ENCODE data around the gene MIER3. TPM values are rescaled to one million over a fixed set of nuclear protein-coding genes. Genes with fewer than 3 reads are reported as not detected.

MIER3 gene
- total and polyA plus RNA-seq, 7 experiments from 2014 or later: 5.5 to 35.0 (median 21.1) TPM

GRCh38 chr5:56910210-56910965 is 41.5 kb downstream of the MIER3 start:
- peaks cover 0 to 15% (median 0%) of the 10 kb centered on the region in 5 donors for H3K27me3 Mint-ChIP-seq
- peak overlapping the region; percentile 75 for H3K4me3 ChIP-seq (ENCODE audit: low read length)
- no peaks in the 10 kb centered on the region for H3K27me3 ChIP-seq (ENCODE audit: control insufficient read depth in 2 of 2, insufficient read depth in 2 of 2, low read length in 2 of 2)
- no peaks in the 10 kb centered on the region for H3K4me1 ChIP-seq (ENCODE audit: control insufficient read depth in 2 of 2, insufficient read depth in 2 of 2, low read length in 2 of 2)
- ATAC-seq: peak; percentile 21
- H3K27ac ChIP-seq (ENCODE audit: low read depth, low read length): peak overlapping the region; percentile 79
- H3K36me3 ChIP-seq (ENCODE audit: control insufficient read depth in 2 of 3, insufficient read depth in 3 of 3, low read length in 3 of 3): no peaks in the 10 kb centered on the region
- intact Hi-C loops (cut with micrococcal nuclease): loop anchor here (1.0 kb wide), 4 partner anchors 10 to 1603 kb away; partner anchors contain the start of genes DHX29 (in 1 of the 2), MAP3K1 (in 1 of the 2), MIER3 (in 1 of the 2) and MTREX (in 1 of the 2)
- peaks cover 0 to 6% (median 0%) of the 10 kb centered on the region in 11 donors for H3K9me3 Mint-ChIP-seq
- DNase-seq: peak in 3 of 9 donors; percentile 8 to 50 (median 16)
- ChIA-PET CTCF (interaction anchor here (1.0 to 3.1 kb wide), 4 partner anchors 10 to 17 kb away, joined by 3 to 16 read pairs (median 5); no protein-coding TSS in a partner anchor), POLR2A (interaction anchor here (0.7 to 2.2 kb wide), 9 partner anchors 8 to 899 kb away, joined by 3 to 7 read pairs (median 3); no protein-coding TSS in a partner anchor)
- no peaks in the 10 kb centered on the region for H3K9me3 ChIP-seq (ENCODE audit: control insufficient read depth in 2 of 3, low read length in 3 of 3)
- H3K4me1 Mint-ChIP-seq: peaks cover 12 to 24% (median 21%) of the 10 kb centered on the region in 7 donors
- H3K36me3 Mint-ChIP-seq: peaks cover 0 to 6% (median 3%) of the 10 kb centered on the region in 5 donors
- peak overlapping the region; percentile 88 to 100 (median 91) for H3K4me3 Mint-ChIP-seq
- H3K27ac Mint-ChIP-seq: peak overlapping the region; percentile 61 to 94 (median 89)

GRCh38 chr5:56909294-56910209 is 42.4 kb downstream of the MIER3 start, which contains the start of gene SETD9:
Gene SETD9, plus strand, starts transcription at chr5:56909596. Its CDS starts 50 bp downstream, at chr5:56909646.
- Mint-ChIP-seq H3K9me3 (peaks cover 0 to 6% (median 0%) of the 10 kb centered on the region in 11 donors), H3K36me3 (peaks cover 0 to 6% (median 3%) of the 10 kb centered on the region in 5 donors), H3K4me1 (peaks cover 12 to 24% (median 21%) of the 10 kb centered on the region in 7 donors), H3K4me3 (peak within 1 kb of the TSS; percentile 88 to 100 (median 91)), H3K27me3 (peaks cover 0 to 15% (median 0%) of the 10 kb centered on the region in 5 donors), H3K27ac (peak within 1 kb of the TSS; percentile 81 to 97 (median 89))
- H3K36me3 ChIP-seq (ENCODE audit: control insufficient read depth in 2 of 3, insufficient read depth in 3 of 3, low read length in 3 of 3): no peaks in the 10 kb centered on the region
- intact Hi-C loops (cut with micrococcal nuclease): loop anchor here (1.0 to 10.0 kb wide), 13 partner anchors 8 to 1602 kb away; partner anchors contain the start of genes MAP3K1 (in 2 of the 2), MIER3 (in 2 of the 2), PLK2 (in 2 of the 2) and DHX29 (in 1 of the 2)
- no peaks in the 10 kb centered on the region for H3K4me1 ChIP-seq (ENCODE audit: control insufficient read depth in 2 of 2, insufficient read depth in 2 of 2, low read length in 2 of 2)
- H3K4me3 ChIP-seq (ENCODE audit: low read length): peak within 1 kb of the TSS; percentile 75
- DNase-seq (peak; percentile 67 to 94 (median 73)), ATAC-seq (peak; percentile 90)
- no peaks in the 10 kb centered on the region for H3K27me3 ChIP-seq (ENCODE audit: control insufficient read depth in 2 of 2, insufficient read depth in 2 of 2, low read length in 2 of 2)
- no peaks in the 10 kb centered on the region for H3K9me3 ChIP-seq (ENCODE audit: control insufficient read depth in 2 of 3, low read length in 3 of 3)
- peak within 1 kb of the TSS; percentile 79 for H3K27ac ChIP-seq (ENCODE audit: low read depth, low read length)
- ChIA-PET CTCF (interaction anchor here (1.7 to 3.1 kb wide), 3 partner anchors 9 to 18 kb away, joined by 5 to 16 read pairs (median 5); no protein-coding TSS in a partner anchor), POLR2A (interaction anchor here (0.7 to 2.2 kb wide), 8 partner anchors 8 to 899 kb away, joined by 3 to 7 read pairs (median 4); no protein-coding TSS in a partner anchor)

GRCh38 chr5:56908942-56909293 is 43.0 kb downstream of the MIER3 start:
- Mint-ChIP-seq H3K27ac (peak overlapping the region; percentile 81 to 97 (median 87)), H3K27me3 (peaks cover 0 to 18% (median 0%) of the 10 kb centered on the region in 5 donors), H3K9me3 (peaks cover 0 to 6% (median 0%) of the 10 kb centered on the region in 11 donors), H3K4me3 (peak overlapping the region; percentile 88 to 100 (median 91)), H3K4me1 (peaks cover 12 to 24% (median 21%) of the 10 kb centered on the region in 7 donors), H3K36me3 (peaks cover 0 to 5% (median 2%) of the 10 kb centered on the region in 5 donors)
- CTCF ChIA-PET: interaction anchor here (1.8 to 3.1 kb wide), 2 partner anchors 8 to 11 kb away, joined by 5 to 16 read pairs; no protein-coding TSS in a partner anchor
- POLR2A ChIA-PET: interaction anchor here (1.1 to 2.2 kb wide), 2 partner anchors 11 to 267 kb away, joined by 3 to 7 read pairs; no protein-coding TSS in a partner anchor
- H3K4me1 ChIP-seq (ENCODE audit: control insufficient read depth in 2 of 2, insufficient read depth in 2 of 2, low read length in 2 of 2): no peaks in the 10 kb centered on the region
- no peaks in the 10 kb centered on the region for H3K9me3 ChIP-seq (ENCODE audit: control insufficient read depth in 2 of 3, low read length in 3 of 3)
- H3K4me3 ChIP-seq (ENCODE audit: low read length): peak overlapping the region; percentile 70
- no peaks in the 10 kb centered on the region for H3K27me3 ChIP-seq (ENCODE audit: control insufficient read depth in 2 of 2, insufficient read depth in 2 of 2, low read length in 2 of 2)
- H3K36me3 ChIP-seq (ENCODE audit: control insufficient read depth in 2 of 3, insufficient read depth in 3 of 3, low read length in 3 of 3): no peaks in the 10 kb centered on the region
- peak; percentile 33 for ATAC-seq
- peak overlapping the region; percentile 79 for H3K27ac ChIP-seq (ENCODE audit: low read depth, low read length)
- intact Hi-C loops (cut with micrococcal nuclease): loop anchor here (1.0 to 10.0 kb wide), 10 partner anchors 8 to 1552 kb away; partner anchors contain the start of genes PLK2 (in 2 of the 2), MAP3K1 (in 1 of the 2) and MIER3 (in 1 of the 2)
- DNase-seq: peak in 2 of 9 donors; percentile 13 to 24

GRCh38 chr5:56900858-56901578 is 50.9 kb downstream of the MIER3 start:
- H3K27me3 ChIP-seq (ENCODE audit: control insufficient read depth in 2 of 2, insufficient read depth in 2 of 2, low read length in 2 of 2): no peaks in the 10 kb centered on the region
- ATAC-seq (peak; percentile 81), DNase-seq (peak in 7 of 9 donors; percentile 20 to 62 (median 51))
- H3K36me3 ChIP-seq (ENCODE audit: control insufficient read depth in 2 of 3, insufficient read depth in 3 of 3, low read length in 3 of 3): no peaks in the 10 kb centered on the region
- H3K4me3 ChIP-seq (ENCODE audit: low read length): no peak overlapping the region
- no peak overlapping the region for H3K27ac ChIP-seq (ENCODE audit: low read depth, low read length)
- H3K9me3 ChIP-seq (ENCODE audit: control insufficient read depth in 2 of 3, low read length in 3 of 3): no peaks in the 10 kb centered on the region
- H3K4me1 ChIP-seq (ENCODE audit: control insufficient read depth in 2 of 2, insufficient read depth in 2 of 2, low read length in 2 of 2): no peaks in the 10 kb centered on the region
- peaks cover 0 to 6% (median 0%) of the 10 kb centered on the region in 7 donors for H3K4me1 Mint-ChIP-seq
- peaks cover 0 to 15% (median 0%) of the 10 kb centered on the region in 5 donors for H3K27me3 Mint-ChIP-seq
- ChIA-PET POLR2A (interaction anchor here (1.0 kb wide), 1 partner anchor 9 kb away, joined by 3 read pairs; no protein-coding TSS in a partner anchor), CTCF (interaction anchor here (0.6 to 4.0 kb wide), 21 partner anchors 9 to 958 kb away, joined by 3 to 22 read pairs (median 4); partner anchors contain the start of gene SETD9)
- no peak overlapping the region for H3K27ac Mint-ChIP-seq
- H3K9me3 Mint-ChIP-seq: peaks cover 0 to 1% (median 0%) of the 10 kb centered on the region in 11 donors
- no peak overlapping the region for H3K4me3 Mint-ChIP-seq
- intact Hi-C loops (cut with micrococcal nuclease): loop anchor here (1.0 to 10.0 kb wide), 9 partner anchors 8 to 1560 kb away; partner anchors contain the start of genes PLK2 (in 2 of the 2) and SETD9 (in 1 of the 2)
- peaks cover 0 to 13% (median 7%) of the 10 kb centered on the region in 5 donors for H3K36me3 Mint-ChIP-seq

- ChIA-PET CTCF (interaction anchor here (0.6 to 4.0 kb wide), 17 partner anchors 9 to 958 kb away, joined by 3 to 22 read pairs (median 4); partner anchors contain the start of gene SETD9), POLR2A (no interaction called here)
- H3K4me3 Mint-ChIP-seq: no peak overlapping the region
- Histone ChIP-seq H3K27ac (ENCODE audit: low read depth, low read length) (no peak overlapping the region), H3K27me3 (ENCODE audit: control insufficient read depth in 2 of 2, insufficient read depth in 2 of 2, low read length in 2 of 2) (no peaks in the 10 kb centered on the region), H3K36me3 (ENCODE audit: control insufficient read depth in 2 of 3, insufficient read depth in 3 of 3, low read length in 3 of 3) (no peaks in the 10 kb centered on the region), H3K9me3 (ENCODE audit: control insufficient read depth in 2 of 3, low read length in 3 of 3) (no peaks in the 10 kb centered on the region), H3K4me3 (ENCODE audit: low read length) (no peak overlapping the region), H3K4me1 (ENCODE audit: control insufficient read depth in 2 of 2, insufficient read depth in 2 of 2, low read length in 2 of 2) (no peaks in the 10 kb centered on the region)
- intact Hi-C loops (cut with micrococcal nuclease): loop anchor here (1.0 to 10.0 kb wide), 5 partner anchors 377 to 1560 kb away; partner anchors contain the start of gene PLK2 (in 2 of the 2)
- H3K27ac Mint-ChIP-seq: no peak overlapping the region
- peaks cover 0 to 1% (median 0%) of the 10 kb centered on the region in 11 donors for H3K9me3 Mint-ChIP-seq
- no peak for DNase-seq
- H3K36me3 Mint-ChIP-seq: peaks cover 0 to 16% (median 10%) of the 10 kb centered on the region in 5 donors
- peak; percentile 46 for ATAC-seq
- peaks cover 0 to 6% (median 0%) of the 10 kb centered on the region in 7 donors for H3K4me1 Mint-ChIP-seq
- peaks cover 0 to 14% (median 0%) of the 10 kb centered on the region in 5 donors for H3K27me3 Mint-ChIP-seq
Measured at GRCh38 chr5:56900395-56900794, 51.5 kb downstream of the MIER3 start.
